GM12864 (cell line): ENCODE results near the gene FABP2.

Experiments used
- DNase-seq: peaks from one replicate; pipeline ENCODE4 v3.0.0-alpha.2; 2011; ENCODE audit warnings: low read depth
- H3K4me3 ChIP-seq: 2 replicates; pipeline ENCODE4 v1.5.1; 2011; ENCODE audit warnings: mild to moderate bottlenecking, low read depth, low read length, control low read depth
- CTCF ChIP-seq: IDR thresholded peaks from 2 replicates; pipeline ENCODE4 v1.5.1; 2011; ENCODE audit warnings: low read depth, mild to moderate bottlenecking, moderate library complexity, low read length, control low read depth, inconsistent platforms; ENCODE audit errors: missing control alignments

Gene FABP2

DNA sequence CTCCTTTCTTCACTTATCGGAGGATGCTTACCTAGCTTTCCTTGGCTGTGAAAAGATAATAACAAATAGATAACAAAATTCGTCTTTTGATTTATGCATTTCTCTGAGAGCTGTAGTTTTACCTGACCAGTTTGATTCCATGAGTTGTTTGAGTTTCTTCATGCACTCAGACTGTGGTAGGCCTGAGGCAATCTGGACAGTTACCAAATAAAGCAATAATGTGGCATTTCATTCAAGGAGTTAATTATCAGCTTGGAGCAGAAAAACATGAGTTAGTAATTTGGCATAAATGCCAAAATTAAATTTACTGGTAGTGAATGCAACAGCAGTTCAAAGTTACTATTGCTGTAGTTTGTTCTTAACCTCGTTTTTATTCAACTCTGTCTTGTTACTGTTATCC lies 53.5 kb downstream of the FABP2 start:
- DNase-seq: no peak
- H3K4me3 ChIP-seq: no peak overlapping the region
- TF ChIP-seq CTCF: no peak
